Activated naive CD8-positive, alpha-beta T cell treated with anti-CD3 and anti-CD28 coated beads for 36 hours (primary cell): ENCODE results near the gene UGT3A2. TPM values are rescaled to one million over a fixed set of nuclear protein-coding genes. Genes with fewer than 3 reads are reported as not detected.

Experiments used
- DNase-seq: peaks from one replicate; pipeline ENCODE4 v3.0.0; 2021
- H3K27ac Mint-ChIP-seq: one replicate; pipeline ENCODE4 v1.8.0; 2022; ENCODE audit warnings: mild to moderate bottlenecking, moderate library complexity, mixed read lengths
- H3K27me3 Mint-ChIP-seq: one replicate; pipeline ENCODE4 v1.8.0; 2022; ENCODE audit warnings: mild to moderate bottlenecking, mixed read lengths
- H3K36me3 Mint-ChIP-seq: one replicate; pipeline ENCODE4 v1.8.0; 2021; ENCODE audit warnings: mild to moderate bottlenecking, mixed read lengths
- H3K4me1 Mint-ChIP-seq: one replicate; pipeline ENCODE4 v1.8.0; 2021; ENCODE audit warnings: mixed read lengths
- H3K4me3 Mint-ChIP-seq: one replicate; pipeline ENCODE4 v1.8.0; 2022; ENCODE audit warnings: mild to moderate bottlenecking, moderate library complexity, mixed read lengths
- H3K9me3 Mint-ChIP-seq: one replicate; pipeline ENCODE4 v1.8.0; 2022; ENCODE audit warnings: mixed read lengths
- total RNA-seq, 2 experiments: library from RNA; stranded (reverse); gene quantifications; one replicate each; pipeline ENCODE4 v1.2.3, GENCODE V29; 2021

Gene UGT3A2
- total RNA-seq, 2 experiments from 2014 or later = not detected

DNA sequence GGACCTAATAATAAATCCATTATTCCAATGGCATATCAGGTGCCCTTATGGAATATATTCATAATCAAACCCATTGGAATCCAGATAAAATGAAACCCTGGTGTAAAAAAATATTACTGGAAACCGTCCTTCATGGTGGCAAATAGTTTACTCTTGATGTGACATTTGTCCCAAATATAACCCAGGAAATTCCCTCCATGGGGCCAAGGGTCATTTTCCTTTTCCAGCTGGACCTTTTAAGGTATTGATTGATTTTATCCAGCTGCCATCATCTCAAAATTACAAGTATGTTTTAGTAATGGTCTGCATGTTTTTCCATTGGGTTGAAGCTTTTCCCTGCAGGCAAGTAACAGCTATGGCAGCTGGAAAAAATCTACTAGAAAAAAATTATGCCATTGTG lies 67.1 kb downstream of the UGT3A2 start:
- Mint-ChIP-seq H3K36me3 (no peaks in the 10 kb centered on the region), H3K4me3 (no peak overlapping the region), H3K4me1 (no peaks in the 10 kb centered on the region), H3K27me3 (peaks cover 6% of the 10 kb centered on the region), H3K27ac (no peak overlapping the region), H3K9me3 (no peaks in the 10 kb centered on the region)
- DNase-seq = no peak

GRCh38 chr5:35996076-35996475 lies 70.6 kb downstream of the UGT3A2 start:
- H3K27me3 Mint-ChIP-seq = peaks cover 11% of the 10 kb centered on the region
- no peak overlapping the region for H3K27ac Mint-ChIP-seq
- no peak overlapping the region for H3K4me3 Mint-ChIP-seq
- no peaks in the 10 kb centered on the region for H3K9me3 Mint-ChIP-seq
- DNase-seq = no peak
- H3K4me1 Mint-ChIP-seq = no peaks in the 10 kb centered on the region
- H3K36me3 Mint-ChIP-seq = no peaks in the 10 kb centered on the region

DNA sequence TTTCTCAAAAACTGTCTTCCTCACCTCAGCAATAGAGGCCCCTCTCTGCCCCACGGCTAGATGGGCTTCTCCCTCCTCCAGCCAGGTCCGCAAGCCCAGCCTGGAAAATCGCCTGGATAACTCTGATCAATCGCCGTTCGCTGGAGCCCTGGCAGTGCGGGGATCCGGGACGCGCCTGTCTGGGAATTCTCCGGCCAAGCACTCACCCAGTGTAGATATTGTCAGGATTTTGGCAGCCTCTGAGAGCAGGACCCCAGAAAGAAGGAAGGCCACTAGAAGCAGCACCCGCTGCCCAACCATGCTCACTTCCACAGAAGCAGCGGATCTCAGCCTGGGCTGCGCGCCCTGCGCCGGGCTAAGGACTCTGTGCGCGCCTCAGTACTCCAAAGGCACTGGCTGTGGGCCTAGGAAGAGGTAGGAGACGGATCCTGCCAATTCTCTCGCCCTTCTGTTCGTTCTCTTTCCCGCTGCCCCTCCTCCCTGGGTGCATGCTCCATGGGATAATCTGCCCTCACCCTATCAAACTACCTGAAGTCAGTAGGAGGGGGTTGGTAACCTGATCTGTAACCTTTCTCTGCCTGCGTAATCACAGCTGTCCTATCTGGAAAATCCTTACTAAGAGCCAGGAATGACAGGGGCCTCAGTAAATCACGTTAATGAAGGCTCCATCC lies 75.6 kb downstream of the UGT3A2 start, which contains the start of gene UGT3A1:
TSS of gene UGT3A1 (minus strand) at position 450 of the 671 bp plus-strand sequence. CDS start at position 300, 150 bp downstream.
- Mint-ChIP-seq H3K36me3 (no peaks in the 10 kb centered on the region), H3K27ac (no peak within 1 kb of the TSS), H3K9me3 (no peaks in the 10 kb centered on the region), H3K4me3 (no peak within 1 kb of the TSS), H3K4me1 (no peaks in the 10 kb centered on the region), H3K27me3 (peaks cover 33% of the 10 kb centered on the region)
- no peak for DNase-seq

GRCh38 chr5:35990520-35990919 lies 76.2 kb downstream of the UGT3A2 start:
- Mint-ChIP-seq H3K27me3 (peaks cover 33% of the 10 kb centered on the region), H3K4me3 (no peak overlapping the region), H3K36me3 (no peaks in the 10 kb centered on the region), H3K9me3 (no peaks in the 10 kb centered on the region), H3K4me1 (no peaks in the 10 kb centered on the region), H3K27ac (no peak overlapping the region)
- DNase-seq = no peak

- Mint-ChIP-seq H3K4me3 (no peak overlapping the region), H3K27me3 (peaks cover 31% of the 10 kb centered on the region), H3K4me1 (no peaks in the 10 kb centered on the region), H3K36me3 (no peaks in the 10 kb centered on the region), H3K27ac (no peak overlapping the region), H3K9me3 (no peaks in the 10 kb centered on the region)
- DNase-seq = no peak
Observed at GRCh38 chr5:35988529-35988928, 78.2 kb downstream of the UGT3A2 start.

- H3K27me3 Mint-ChIP-seq = peaks cover 29% of the 10 kb centered on the region
Observed at GRCh38 chr5:35987776-35988175, 78.9 kb downstream of the UGT3A2 start.

More at GRCh38 chr5:35987776-35988175, 78.9 kb downstream of the UGT3A2 start:
- Mint-ChIP-seq H3K4me1 (no peaks in the 10 kb centered on the region), H3K27ac (no peak overlapping the region), H3K9me3 (peaks cover 2% of the 10 kb centered on the region), H3K4me3 (no peak overlapping the region), H3K36me3 (no peaks in the 10 kb centered on the region)
- no peak for DNase-seq

Other genes with a start within 250 kb of the UGT3A2 start
- gene IL7R, start 210.0 kb downstream of the UGT3A2 start, total RNA-seq = 100 to 1,000 TPM; 112 to 117 TPM
- gene CAPSL, start 128.3 kb downstream of the UGT3A2 start, total RNA-seq = under 1 TPM; 0.68 to 0.74 TPM
- not detected for gene UGT3A1, start 75.5 kb downstream of the UGT3A2 start, total RNA-seq
- gene LMBRD2, start 85.0 kb upstream of the UGT3A2 start, total RNA-seq = 10 to 100 TPM in 1 of 2 experiments, 1 to 10 TPM in 1; 9.3 to 11.5 TPM
- 10 to 100 TPM; 61.6 to 63.4 TPM for gene SKP2, start 85.2 kb upstream of the UGT3A2 start, total RNA-seq
- 10 to 100 TPM; 24.5 to 30.5 TPM for gene NADK2, start 175.0 kb upstream of the UGT3A2 start, total RNA-seq
- gene RANBP3L, start 235.0 kb upstream of the UGT3A2 start, total RNA-seq = under 1 TPM; 0.10 to 0.14 TPM